Suprapubic skin (tissue), 4 donors: ENCODE data around the gene HJURP. TPM values are rescaled to one million over a fixed set of nuclear protein-coding genes. Genes with fewer than 3 reads are reported as not detected.

Experiments used
- DNase-seq, 2 donors: peaks; one replicate each; pipeline ENCODE4 v3.0.0-alpha.2; 2019; ENCODE audit warnings: low spot score in 2 of 2
- H3K27ac ChIP-seq: fragments of 200-600 bp; sonication (generic); one replicate; pipeline ENCODE4 v1.5.1; 2019
- H3K27me3 ChIP-seq: fragments of 200-600 bp; sonication (generic); one replicate; pipeline ENCODE4 v1.5.1; 2019
- H3K36me3 ChIP-seq: fragments of 200-600 bp; sonication (generic); one replicate; pipeline ENCODE4 v1.5.1; 2019
- H3K4me1 ChIP-seq: fragments of 200-600 bp; sonication (generic); one replicate; pipeline ENCODE4 v1.5.1; 2019
- H3K4me3 ChIP-seq: fragments of 200-600 bp; sonication (generic); one replicate; pipeline ENCODE4 v1.5.1; 2019; ENCODE audit warnings: mild to moderate bottlenecking
- H3K9me3 ChIP-seq: fragments of 200-600 bp; sonication (generic); one replicate; pipeline ENCODE4 v1.5.1; 2019
- CTCF ChIP-seq, 2 donors: fragments of 200-600 bp in 1 of 2; fragments of 450-650 bp in 1 of 2; sonication (generic) in 1 of 2; IDR thresholded peaks; one replicate each; pipeline ENCODE4 v1.5.1; 2016 to 2019; ENCODE audit warnings: antibody characterized with exemption in 2 of 2, mild to moderate bottlenecking in 1 of 2, moderate library complexity in 1 of 2
- EP300 ChIP-seq: sonication (generic); formaldehyde crosslinking; IDR thresholded peaks from one replicate; pipeline ENCODE4 v1.6.1; 2017; ENCODE audit warnings: antibody characterized with exemption
- POLR2A ChIP-seq, 2 donors: fragments of 450-650 bp; IDR thresholded peaks; one replicate each; pipeline ENCODE4 v1.6.1; 2017; ENCODE audit warnings: antibody characterized with exemption in 2 of 2, mild to moderate bottlenecking in 2 of 2, moderate library complexity in 2 of 2
- POLR2AphosphoS5 ChIP-seq, 3 donors: sonication (generic); formaldehyde crosslinking; IDR thresholded peaks; one replicate each; pipeline ENCODE4 v1.6.1; 2017; ENCODE audit warnings: antibody characterized with exemption in 3 of 3
- WGBS: methylation state at CpG from one replicate; pipeline ENCODE4 v1.1.5; 2018; 5-methylcytosine and 5-hydroxymethylcytosine counted together
- total RNA-seq, 4 donors: library from RNA; depleted of rRNA; stranded (reverse); fragments of >200 nt; gene quantifications; one replicate each; pipeline ENCODE4 v1.1.0, GENCODE V29; 2016

HJURP gene
- total RNA-seq, 4 donors from 2014 or later = 1.7 to 7.1 (median 3.9) TPM

- WGBS = 60% methylated on average over 6 of the region's 8 CpGs
- Histone ChIP-seq H3K36me3 (no peaks in the 10 kb centered on the region), H3K4me3 (no peak overlapping the region), H3K9me3 (no peaks in the 10 kb centered on the region), H3K27ac (no peak overlapping the region), H3K27me3 (peaks cover 16% of the 10 kb centered on the region), H3K4me1 (no peaks in the 10 kb centered on the region)
- peak in 1 of 2 donors; percentile 45 for DNase-seq
- TF ChIP-seq POLR2AphosphoS5 (IDR thresholded peaks at IDR 0.05) (no peak), CTCF (IDR thresholded peaks at IDR 0.05) (no peak), POLR2A (IDR thresholded peaks at IDR 0.05) (no peak), EP300 (no peak)
These were observed 50.3 kb downstream of the HJURP start for GRCh38 chr2:233803994-233804393.

- no peak overlapping the region for H3K27ac ChIP-seq
- no peaks in the 10 kb centered on the region for H3K36me3 ChIP-seq
- WGBS = 61% methylated on average over 2 of the region's 2 CpGs
- DNase-seq = peak in 1 of 2 donors; percentile 38
- H3K4me3 ChIP-seq = no peak overlapping the region
- TF ChIP-seq CTCF (IDR thresholded peaks at IDR 0.05) = no peak
- no peak for TF ChIP-seq POLR2AphosphoS5 (IDR thresholded peaks at IDR 0.05)
- no peak for TF ChIP-seq POLR2A (IDR thresholded peaks at IDR 0.05)
- no peak for TF ChIP-seq EP300
- peaks cover 10% of the 10 kb centered on the region for H3K27me3 ChIP-seq
- H3K4me1 ChIP-seq = no peaks in the 10 kb centered on the region
- H3K9me3 ChIP-seq = no peaks in the 10 kb centered on the region
These were observed 50.9 kb downstream of the HJURP start for GRCh38 chr2:233803292-233803911.

- Histone ChIP-seq H3K4me1 (no peaks in the 10 kb centered on the region), H3K27ac (no peak overlapping the region), H3K27me3 (peaks cover 6% of the 10 kb centered on the region), H3K4me3 (no peak overlapping the region), H3K36me3 (no peaks in the 10 kb centered on the region), H3K9me3 (no peaks in the 10 kb centered on the region)
- DNase-seq = peak in 1 of 2 donors; percentile 40
- WGBS = 58% methylated on average over 2 of the region's 3 CpGs
- TF ChIP-seq POLR2AphosphoS5 (IDR thresholded peaks at IDR 0.05) = no peak
- TF ChIP-seq POLR2A (IDR thresholded peaks at IDR 0.05) = no peak
- TF ChIP-seq CTCF (IDR thresholded peaks at IDR 0.05) = no peak
- no peak for TF ChIP-seq EP300
These were observed 52.1 kb downstream of the HJURP start for GRCh38 chr2:233802132-233802815.

- H3K9me3 ChIP-seq = no peaks in the 10 kb centered on the region
- H3K36me3 ChIP-seq = no peaks in the 10 kb centered on the region
- H3K27ac ChIP-seq = no peak overlapping the region
- TF ChIP-seq CTCF (IDR thresholded peaks at IDR 0.05) = no peak
- TF ChIP-seq EP300 = no peak
- TF ChIP-seq POLR2A (IDR thresholded peaks at IDR 0.05) = no peak
- TF ChIP-seq POLR2AphosphoS5 (IDR thresholded peaks at IDR 0.05) = no peak
- 78% methylated on average over 9 of the region's 9 CpGs for WGBS
- no peak for DNase-seq
- no peaks in the 10 kb centered on the region for H3K4me1 ChIP-seq
- no peak overlapping the region for H3K4me3 ChIP-seq
- peaks cover 6% of the 10 kb centered on the region for H3K27me3 ChIP-seq
These were observed 52.8 kb downstream of the HJURP start for GRCh38 chr2:233801357-233802131.

- Histone ChIP-seq H3K9me3 (no peaks in the 10 kb centered on the region), H3K27ac (no peak overlapping the region), H3K4me1 (no peaks in the 10 kb centered on the region), H3K27me3 (peaks cover 6% of the 10 kb centered on the region), H3K36me3 (no peaks in the 10 kb centered on the region), H3K4me3 (no peak overlapping the region)
- WGBS = 85% methylated on average over 5 of the region's 7 CpGs
- no peak for DNase-seq
- TF ChIP-seq POLR2A (IDR thresholded peaks at IDR 0.05) (no peak), EP300 (no peak), POLR2AphosphoS5 (IDR thresholded peaks at IDR 0.05) (no peak), CTCF (IDR thresholded peaks at IDR 0.05) (no peak)
These were observed 54.1 kb downstream of the HJURP start for GRCh38 chr2:233800208-233800607.
